ENCODE results near the gene TMEM154. TPM values are rescaled to one million over a fixed set of nuclear protein-coding genes. Genes with fewer than 3 reads are reported as not detected.

Gene TMEM154
- polyA plus RNA-seq, 1 donor (not counting 4 experiments of a cell fraction or from before 2014, with no cell fraction given) = 106 TPM

DNA sequence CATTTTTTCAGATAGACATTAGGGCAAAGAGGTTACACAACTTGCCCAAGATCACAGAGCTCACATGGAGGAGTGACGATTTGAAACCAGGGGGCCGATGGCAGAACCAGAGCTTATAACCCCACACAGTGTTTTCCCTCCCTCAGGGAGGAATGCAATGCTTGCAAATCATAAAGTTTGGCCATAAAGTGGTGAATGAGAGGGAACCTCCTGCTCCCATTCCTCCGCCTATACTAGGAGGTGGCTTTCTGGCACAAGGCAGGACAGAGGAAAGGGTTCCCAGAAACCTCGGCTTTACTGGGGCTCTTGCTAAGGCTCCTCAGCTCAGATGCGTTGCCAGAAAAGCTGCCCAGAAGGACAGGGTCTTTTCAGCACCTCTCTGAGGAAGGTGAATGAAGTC is 19.3 kb downstream of the TMEM154 start:
- Histone ChIP-seq H3K9me1 (ENCODE audit: control insufficient read depth, extremely low read depth, insufficient read depth, low read length) (no peaks in the 10 kb centered on the region), H3K9me3 (ENCODE audit: control insufficient read depth, low read depth, low read length) (peaks cover 2% of the 10 kb centered on the region), H3K27me3 (ENCODE audit: control insufficient read depth, extremely low read depth, insufficient read depth, low read length) (no peaks in the 10 kb centered on the region), H3K4me3 (ENCODE audit: control insufficient read depth in 2 of 3, extremely low read depth in 1 of 3, insufficient read depth in 2 of 3, low read depth in 1 of 3, low read length in 3 of 3) (no peak overlapping the region), H3K9ac (ENCODE audit: control insufficient read depth, extremely low read depth, insufficient read depth, low read length) (no peak overlapping the region), H2AFZ (ENCODE audit: control insufficient read depth, low read length) (no peak overlapping the region), H3K27ac (ENCODE audit: control insufficient read depth, insufficient read depth, low read length) (no peak overlapping the region), H3K4me2 (ENCODE audit: control insufficient read depth, extremely low read depth, insufficient read depth, low read depth, low read length) (no peak overlapping the region), H4K20me1 (ENCODE audit: control insufficient read depth, extremely low read depth, insufficient read depth, low read length) (peaks cover 18% of the 10 kb centered on the region), H3K36me3 (ENCODE audit: control insufficient read depth in 2 of 2, extremely low read depth in 1 of 2, insufficient read depth in 2 of 2, low read length in 2 of 2) (peaks cover 14 to 31% of the 10 kb centered on the region in 2 experiments), H3K79me2 (ENCODE audit: control insufficient read depth, insufficient read depth, low read length) (peaks cover 98% of the 10 kb centered on the region), H3K4me1 (ENCODE audit: control insufficient read depth, extremely low read depth, insufficient read depth, low read length) (peaks cover 8% of the 10 kb centered on the region)
- no peak for TF ChIP-seq EZH2 (IDR thresholded peaks at IDR 0.05; ENCODE audit: low read length)
- TF ChIP-seq, protein P1, sequence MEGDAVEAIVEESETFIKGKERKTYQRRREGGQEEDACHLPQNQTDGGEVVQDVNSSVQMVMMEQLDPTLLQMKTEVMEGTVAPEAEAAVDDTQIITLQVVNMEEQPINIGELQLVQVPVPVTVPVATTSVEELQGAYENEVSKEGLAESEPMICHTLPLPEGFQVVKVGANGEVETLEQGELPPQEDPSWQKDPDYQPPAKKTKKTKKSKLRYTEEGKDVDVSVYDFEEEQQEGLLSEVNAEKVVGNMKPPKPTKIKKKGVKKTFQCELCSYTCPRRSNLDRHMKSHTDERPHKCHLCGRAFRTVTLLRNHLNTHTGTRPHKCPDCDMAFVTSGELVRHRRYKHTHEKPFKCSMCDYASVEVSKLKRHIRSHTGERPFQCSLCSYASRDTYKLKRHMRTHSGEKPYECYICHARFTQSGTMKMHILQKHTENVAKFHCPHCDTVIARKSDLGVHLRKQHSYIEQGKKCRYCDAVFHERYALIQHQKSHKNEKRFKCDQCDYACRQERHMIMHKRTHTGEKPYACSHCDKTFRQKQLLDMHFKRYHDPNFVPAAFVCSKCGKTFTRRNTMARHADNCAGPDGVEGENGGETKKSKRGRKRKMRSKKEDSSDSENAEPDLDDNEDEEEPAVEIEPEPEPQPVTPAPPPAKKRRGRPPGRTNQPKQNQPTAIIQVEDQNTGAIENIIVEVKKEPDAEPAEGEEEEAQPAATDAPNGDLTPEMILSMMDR (optimal IDR thresholded peaks at IDR 0.05 in 1 of 3, IDR thresholded peaks at IDR 0.05 in 1 of 3, conservative IDR thresholded peaks at IDR 0.05 in 1 of 3; ENCODE audit: extremely low read depth in 1 of 3, insufficient read depth in 2 of 3, low read length in 3 of 3) = no peak
- FAIRE-seq (no peak), DNase-seq (ENCODE audit: low read depth, low spot score) (no peak)
- dilution Hi-C loops (cut with MboI; ENCODE audit: extremely low pct_ligation_motif_present, low sequenced_read_pairs) = no loop called here

DNA sequence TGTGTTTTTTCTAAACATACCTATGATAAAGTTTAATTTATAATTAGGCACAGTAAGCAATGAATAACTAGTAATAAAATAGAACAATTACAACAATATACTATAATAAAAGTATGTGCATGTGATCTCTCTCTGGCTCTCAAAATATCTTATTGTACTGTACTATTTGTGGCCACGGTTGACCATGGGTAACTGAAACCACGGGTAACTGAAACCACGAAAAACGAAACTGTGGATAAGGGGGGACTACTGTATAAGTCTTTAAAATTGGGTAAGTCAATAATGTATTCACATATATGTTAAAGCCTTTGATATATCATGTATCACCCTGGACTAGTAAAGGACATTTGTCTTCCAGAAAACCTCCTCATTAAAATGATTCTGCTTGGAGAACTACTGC is 20.0 kb downstream of the TMEM154 start:
- no peak overlapping the region for H3K4me3 ChIP-seq (ENCODE audit: control insufficient read depth in 2 of 3, extremely low read depth in 1 of 3, insufficient read depth in 2 of 3, low read depth in 1 of 3, low read length in 3 of 3)
- peaks cover 98% of the 10 kb centered on the region for H3K79me2 ChIP-seq (ENCODE audit: control insufficient read depth, insufficient read depth, low read length)
- DNase-seq (ENCODE audit: low read depth, low spot score) = no peak
- no peaks in the 10 kb centered on the region for H3K27me3 ChIP-seq (ENCODE audit: control insufficient read depth, extremely low read depth, insufficient read depth, low read length)
- no peak overlapping the region for H3K4me2 ChIP-seq (ENCODE audit: control insufficient read depth, extremely low read depth, insufficient read depth, low read depth, low read length)
- FAIRE-seq = no peak
- dilution Hi-C loops (cut with MboI; ENCODE audit: extremely low pct_ligation_motif_present, low sequenced_read_pairs) = no loop called here
- no peak overlapping the region for H2AFZ ChIP-seq (ENCODE audit: control insufficient read depth, low read length)
- H3K9me3 ChIP-seq (ENCODE audit: control insufficient read depth, low read depth, low read length) = peaks cover 2% of the 10 kb centered on the region
- H3K4me1 ChIP-seq (ENCODE audit: control insufficient read depth, extremely low read depth, insufficient read depth, low read length) = peaks cover 13% of the 10 kb centered on the region
- no peak overlapping the region for H3K27ac ChIP-seq (ENCODE audit: control insufficient read depth, insufficient read depth, low read length)
- TF ChIP-seq, protein P1 (optimal IDR thresholded peaks at IDR 0.05 in 1 of 3, IDR thresholded peaks at IDR 0.05 in 1 of 3, conservative IDR thresholded peaks at IDR 0.05 in 1 of 3; ENCODE audit: extremely low read depth in 1 of 3, insufficient read depth in 2 of 3, low read length in 3 of 3) = no peak
- TF ChIP-seq EZH2 (IDR thresholded peaks at IDR 0.05; ENCODE audit: low read length) = no peak
- H3K9ac ChIP-seq (ENCODE audit: control insufficient read depth, extremely low read depth, insufficient read depth, low read length) = no peak overlapping the region
- H3K36me3 ChIP-seq (ENCODE audit: control insufficient read depth in 2 of 2, extremely low read depth in 1 of 2, insufficient read depth in 2 of 2, low read length in 2 of 2) = peaks cover 11 to 25% of the 10 kb centered on the region in 2 experiments
- peaks cover 22% of the 10 kb centered on the region for H4K20me1 ChIP-seq (ENCODE audit: control insufficient read depth, extremely low read depth, insufficient read depth, low read length)
- peaks cover 2% of the 10 kb centered on the region for H3K9me1 ChIP-seq (ENCODE audit: control insufficient read depth, extremely low read depth, insufficient read depth, low read length)
